Neural progenitor cell (in vitro differentiated cells): Measurements from ENCODE around the gene MBNL2.

Source experiments
- EZH2phosphoT487 ChIP-seq: fragments of 200-600 bp; sonication (generic); IDR thresholded peaks from 2 replicates; pipeline ENCODE4 v1.6.1; 2017; ENCODE audit warnings: antibody characterized with exemption
- TF ChIP-seq, protein P1 (sequence below): fragments of 200-600 bp; sonication (generic); IDR thresholded peaks from 2 replicates; pipeline ENCODE4 v1.5.1; 2017; ENCODE audit warnings: antibody characterized with exemption, mild to moderate bottlenecking

DNA sequence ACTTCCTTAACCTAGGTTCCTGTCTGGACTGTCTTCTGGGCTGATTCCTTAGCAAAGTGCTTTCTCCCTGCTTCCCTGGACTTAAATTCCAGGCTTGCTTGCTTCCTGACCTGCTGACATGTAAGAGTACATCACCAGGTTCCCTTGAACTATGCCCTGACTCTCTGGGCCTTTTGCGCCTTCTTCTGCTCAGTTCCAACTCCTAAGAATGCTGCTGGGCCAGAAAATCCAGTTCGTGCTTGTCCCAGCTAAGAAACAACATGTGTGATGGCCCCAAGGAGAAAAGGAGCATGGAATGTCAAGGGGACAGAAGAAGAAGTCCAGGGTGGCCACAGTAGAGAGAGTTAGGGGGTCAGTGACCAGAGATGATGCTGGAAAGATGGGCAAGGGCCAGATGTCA, 42.6 kb upstream of the MBNL2 start:
- TF ChIP-seq, protein P1, sequence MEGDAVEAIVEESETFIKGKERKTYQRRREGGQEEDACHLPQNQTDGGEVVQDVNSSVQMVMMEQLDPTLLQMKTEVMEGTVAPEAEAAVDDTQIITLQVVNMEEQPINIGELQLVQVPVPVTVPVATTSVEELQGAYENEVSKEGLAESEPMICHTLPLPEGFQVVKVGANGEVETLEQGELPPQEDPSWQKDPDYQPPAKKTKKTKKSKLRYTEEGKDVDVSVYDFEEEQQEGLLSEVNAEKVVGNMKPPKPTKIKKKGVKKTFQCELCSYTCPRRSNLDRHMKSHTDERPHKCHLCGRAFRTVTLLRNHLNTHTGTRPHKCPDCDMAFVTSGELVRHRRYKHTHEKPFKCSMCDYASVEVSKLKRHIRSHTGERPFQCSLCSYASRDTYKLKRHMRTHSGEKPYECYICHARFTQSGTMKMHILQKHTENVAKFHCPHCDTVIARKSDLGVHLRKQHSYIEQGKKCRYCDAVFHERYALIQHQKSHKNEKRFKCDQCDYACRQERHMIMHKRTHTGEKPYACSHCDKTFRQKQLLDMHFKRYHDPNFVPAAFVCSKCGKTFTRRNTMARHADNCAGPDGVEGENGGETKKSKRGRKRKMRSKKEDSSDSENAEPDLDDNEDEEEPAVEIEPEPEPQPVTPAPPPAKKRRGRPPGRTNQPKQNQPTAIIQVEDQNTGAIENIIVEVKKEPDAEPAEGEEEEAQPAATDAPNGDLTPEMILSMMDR: no peak
- TF ChIP-seq EZH2phosphoT487: no peak
